Fibroblast of gingiva (primary cell): ENCODE results near the gene LMBRD1.
"Not testable (repeated sequence)": the region's sequence is repeated elsewhere in the genome, so short reads cannot be mapped to it uniquely, and the experiment has no call there.

Experiments
- DNase-seq: peaks from one replicate; pipeline ENCODE4 v3.0.0-alpha.2; 2011; ENCODE audit warnings: low read depth

The LMBRD1 gene

DNA sequence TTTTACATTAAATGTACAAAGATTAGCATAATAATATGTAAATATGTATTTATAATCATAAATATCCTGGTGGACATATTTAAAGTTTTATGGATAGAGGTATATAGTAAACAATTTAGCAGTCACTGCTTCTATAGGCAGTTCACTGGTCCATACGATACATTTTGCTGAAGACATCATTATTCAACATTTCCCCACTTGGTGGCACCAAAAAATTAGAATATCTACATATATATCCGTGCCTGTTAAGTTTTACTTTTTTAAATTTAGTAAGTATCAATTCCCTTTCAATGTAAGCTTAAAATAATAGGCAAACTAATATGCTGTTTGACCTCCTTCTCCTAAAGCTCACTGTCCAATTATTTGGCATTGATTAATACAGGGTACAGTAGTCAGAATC is 64.2 kb downstream of the LMBRD1 start:
- DNase-seq, result no peak

DNA sequence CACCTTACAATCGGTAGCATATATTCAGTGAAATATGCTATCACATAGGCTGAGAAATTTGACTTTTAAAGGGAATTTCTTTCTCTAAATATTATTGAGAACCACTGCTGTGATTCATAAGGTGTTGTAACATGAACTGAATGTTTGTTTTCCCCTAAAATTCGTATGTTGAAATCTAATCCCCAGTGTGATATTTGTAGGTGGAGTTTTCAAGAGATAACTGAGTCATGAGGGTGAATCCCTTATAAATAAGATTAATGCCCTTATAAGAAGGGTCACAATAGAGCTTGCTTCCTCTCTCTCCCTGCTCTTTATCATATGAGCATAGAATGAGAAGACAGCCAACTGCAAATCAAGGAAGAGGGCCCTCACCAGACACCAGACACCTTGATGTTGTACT is 64.8 kb downstream of the LMBRD1 start:
- DNase-seq, result peak; percentile 12

DNA sequence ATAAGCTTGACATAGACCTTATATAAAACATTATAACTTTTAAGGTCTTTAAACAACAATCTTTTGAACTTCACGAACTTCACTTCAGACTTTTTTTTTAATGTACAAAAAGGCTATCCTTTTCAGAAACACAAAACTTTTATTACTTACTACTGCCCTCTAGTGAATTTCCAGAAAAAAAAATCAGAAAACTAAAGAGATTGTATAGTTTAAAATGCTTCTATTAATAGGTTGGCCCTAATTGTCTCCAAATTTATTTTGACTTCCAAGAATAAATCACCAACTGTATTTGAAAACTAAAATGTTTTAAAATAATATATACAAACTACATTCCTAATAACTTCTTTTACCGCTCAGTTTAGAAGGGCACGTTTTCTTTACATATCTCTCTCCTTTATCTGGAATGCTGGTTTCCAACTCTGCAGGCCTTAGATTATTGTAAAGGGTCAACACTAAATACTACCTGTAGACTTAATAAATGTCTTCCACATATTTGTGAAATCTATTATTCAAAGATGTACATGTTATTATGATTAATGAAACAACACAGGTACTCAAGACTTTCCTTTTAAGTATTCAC is 66.8 kb downstream of the LMBRD1 start:
- DNase-seq, result no peak

DNA sequence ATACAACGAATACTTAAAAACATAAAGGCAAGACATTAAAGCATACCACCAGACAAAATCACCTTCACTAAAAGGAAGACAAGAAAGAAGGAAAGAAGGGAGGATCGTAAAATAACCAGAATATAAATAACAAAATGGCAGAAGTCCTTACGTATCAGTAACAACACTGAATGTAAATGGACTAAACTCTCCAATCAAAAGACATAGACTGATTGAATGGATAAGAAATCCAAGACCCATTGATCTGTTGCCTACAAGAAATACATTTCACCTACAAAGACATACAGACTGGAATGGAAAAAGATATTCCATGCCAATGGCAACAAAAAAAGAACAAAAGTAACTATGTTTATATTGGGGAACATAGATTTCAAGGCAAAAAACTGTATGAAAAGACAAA is 74.1 kb downstream of the LMBRD1 start:
- DNase-seq, result no peak

DNA sequence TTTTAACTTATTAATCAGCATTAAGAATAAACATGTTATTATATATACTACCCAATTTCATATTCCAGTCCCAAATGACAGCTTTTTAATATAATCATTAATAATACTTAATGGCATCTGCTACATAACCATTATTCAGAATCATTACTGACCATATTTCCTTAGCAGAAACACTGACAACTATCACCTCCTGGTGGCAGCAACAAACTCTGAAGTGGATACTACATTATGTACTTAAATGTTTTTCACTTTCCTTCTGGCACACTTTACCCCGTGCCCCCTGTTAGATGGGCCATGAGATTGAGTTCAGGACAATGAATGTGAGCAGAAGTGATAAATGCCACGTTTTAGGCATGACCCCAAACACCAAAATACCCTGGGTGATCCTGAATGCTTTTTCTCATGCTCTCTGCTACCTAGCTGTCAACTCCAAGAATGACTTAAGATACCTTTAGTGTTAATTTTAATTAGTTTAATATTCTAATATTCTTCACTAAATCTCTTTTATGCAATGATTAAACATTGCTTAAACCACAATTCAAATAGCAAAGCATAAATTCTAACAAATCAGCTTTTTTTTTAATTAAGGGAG is 77.1 kb downstream of the LMBRD1 start:
- peak; percentile 32 for DNase-seq

DNA sequence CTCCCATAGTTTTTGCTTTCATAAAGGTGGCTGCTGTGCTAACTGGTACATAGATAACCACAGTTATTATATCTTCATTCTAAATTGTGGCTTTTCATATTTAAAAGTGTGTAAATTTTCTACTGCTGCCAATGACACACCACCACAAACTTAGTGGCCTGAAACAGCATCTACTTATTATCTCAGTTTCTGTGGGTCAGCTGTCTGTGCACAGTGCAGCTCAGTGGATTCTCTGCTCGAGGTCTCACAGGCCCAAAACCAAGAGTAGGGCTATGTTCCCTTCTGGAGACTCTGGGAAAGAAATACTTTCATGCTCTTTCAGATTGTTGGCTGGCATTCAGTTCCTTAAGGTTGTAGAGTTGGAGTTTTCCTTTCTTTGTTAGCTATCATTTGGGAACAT is 90.1 kb downstream of the LMBRD1 start:
- DNase-seq, result no peak

DNA sequence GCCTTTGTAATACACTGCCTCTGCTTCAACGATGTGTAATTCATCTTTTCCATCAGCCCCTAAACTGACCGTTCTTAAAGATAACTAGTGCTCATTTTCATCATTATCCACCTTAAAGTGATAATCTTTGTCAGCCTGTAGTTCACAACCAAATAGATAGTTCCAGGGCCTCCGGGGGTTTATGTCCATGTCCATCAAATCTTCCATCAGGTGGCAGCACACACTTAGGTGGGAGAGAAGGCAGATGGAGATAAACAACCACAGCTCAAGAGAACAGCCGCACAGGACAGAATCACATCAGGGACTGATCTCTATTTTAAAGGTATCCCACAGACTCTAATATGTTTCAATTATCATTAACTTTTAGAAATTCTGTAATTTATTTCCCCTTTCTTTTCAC is 90.9 kb downstream of the LMBRD1 start:
- no peak for DNase-seq

DNA sequence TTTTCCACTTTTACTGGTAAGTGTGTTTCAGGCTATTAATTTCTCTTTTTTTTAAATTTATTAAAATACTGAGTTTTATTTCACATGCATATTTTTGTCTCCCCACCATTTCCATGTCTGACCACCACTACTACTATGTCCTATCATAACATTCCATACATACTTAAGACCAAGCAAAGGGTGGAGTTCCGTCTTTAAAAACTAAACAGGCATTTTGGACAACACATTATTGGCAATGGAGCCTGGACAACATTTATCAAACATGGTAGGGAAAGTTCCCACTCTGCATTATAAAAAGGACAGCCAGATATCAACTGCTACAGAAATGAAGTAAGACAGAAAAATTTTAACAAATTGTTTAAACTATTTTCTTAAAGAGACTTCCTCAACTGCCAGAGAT is 91.9 kb downstream of the LMBRD1 start:
- DNase-seq, result no peak

DNA sequence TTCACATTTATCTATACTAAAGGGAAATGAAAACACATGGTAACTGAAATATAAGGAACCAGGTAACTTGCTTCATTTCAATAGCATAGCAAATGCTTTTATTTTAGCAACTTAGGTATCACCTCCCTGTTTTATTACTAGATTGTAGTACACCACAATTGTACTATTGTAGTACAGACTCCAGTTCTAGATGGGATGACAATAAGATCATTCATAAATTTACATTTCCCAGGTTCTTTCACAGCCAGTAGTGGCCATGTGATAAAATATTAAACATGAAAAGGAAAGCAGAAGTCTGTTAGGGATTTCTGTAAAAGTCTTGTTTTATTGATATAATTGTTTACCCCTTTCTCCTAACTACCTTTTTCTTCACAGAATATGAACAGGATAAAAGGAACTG is 97.2 kb downstream of the LMBRD1 start:
- no peak for DNase-seq

DNA sequence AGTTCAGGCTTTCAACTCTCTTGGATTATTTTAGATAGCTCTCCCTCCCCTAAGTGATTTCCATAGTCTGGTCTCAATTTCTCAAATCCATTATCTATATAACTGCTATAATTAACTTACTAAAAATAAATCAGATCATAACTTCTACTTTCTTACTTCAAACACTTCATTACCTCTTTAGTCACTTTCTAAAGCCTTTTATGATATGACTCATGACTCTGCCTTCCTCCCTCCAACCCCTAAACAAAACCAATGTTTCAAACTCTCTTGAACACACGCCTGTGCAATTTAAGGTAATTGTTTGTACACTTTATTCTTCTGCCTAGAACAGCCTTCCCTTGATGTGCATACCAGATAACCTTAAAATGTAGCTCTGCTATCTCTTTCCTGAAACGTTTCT is 100.5 kb downstream of the LMBRD1 start:
- no peak for DNase-seq

DNA sequence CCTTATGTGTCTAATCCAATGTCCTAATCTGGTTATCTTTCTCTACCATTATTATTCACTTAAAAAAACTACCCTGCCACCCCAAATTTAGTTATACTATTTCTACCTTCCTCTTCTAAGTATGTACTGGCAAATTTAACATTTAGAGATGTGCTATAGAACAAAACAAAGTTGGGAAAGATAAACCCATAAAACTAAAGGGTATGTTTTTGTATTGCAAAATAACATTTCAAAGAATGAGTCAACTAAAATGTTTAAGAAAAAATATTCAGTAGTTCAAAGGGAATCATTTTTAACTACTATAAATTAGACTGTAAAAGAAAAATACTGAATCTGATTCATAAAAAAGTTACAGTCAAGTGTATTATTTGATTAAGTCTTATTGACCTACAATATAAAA is 103.0 kb downstream of the LMBRD1 start:
- peak; percentile 27 for DNase-seq

DNA sequence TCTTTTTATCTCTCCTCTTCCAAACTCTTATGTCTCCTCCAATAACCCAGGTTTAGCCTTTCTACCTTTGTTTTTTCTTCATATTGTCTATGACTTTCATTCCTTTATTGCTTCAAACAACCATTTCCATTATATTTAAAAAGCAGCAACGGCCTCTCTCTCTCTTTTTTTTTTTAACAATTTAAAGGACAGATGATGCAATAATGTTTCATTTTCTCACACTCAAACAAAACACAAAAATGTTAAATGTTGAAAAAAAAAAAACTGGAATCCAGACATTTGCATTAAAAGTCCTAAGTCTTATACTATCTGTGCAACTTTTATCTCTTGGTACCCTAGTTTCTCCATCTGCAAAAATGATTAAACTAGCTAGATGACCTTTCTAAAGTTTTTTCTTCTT is 105.8 kb downstream of the LMBRD1 start:
- DNase-seq, result no peak

DNA sequence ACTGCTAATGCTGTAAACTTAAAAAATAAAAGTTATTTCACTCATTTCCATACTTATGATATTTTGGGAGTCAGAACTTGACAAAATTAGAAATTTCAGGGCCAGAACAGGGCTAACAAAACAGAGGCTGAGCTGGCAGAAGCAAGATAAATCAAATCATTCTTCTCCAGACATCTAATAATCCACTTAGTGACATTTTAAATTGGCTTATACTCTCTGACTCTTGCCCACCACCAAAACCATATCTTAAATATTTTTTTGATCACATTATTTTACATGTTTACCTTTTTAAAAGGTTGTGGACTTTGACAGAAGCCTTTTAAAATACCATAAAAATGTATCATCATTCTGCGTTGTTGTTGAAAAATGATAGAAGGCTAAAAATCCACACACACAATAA is 116.5 kb downstream of the LMBRD1 start:
- no peak for DNase-seq

DNA sequence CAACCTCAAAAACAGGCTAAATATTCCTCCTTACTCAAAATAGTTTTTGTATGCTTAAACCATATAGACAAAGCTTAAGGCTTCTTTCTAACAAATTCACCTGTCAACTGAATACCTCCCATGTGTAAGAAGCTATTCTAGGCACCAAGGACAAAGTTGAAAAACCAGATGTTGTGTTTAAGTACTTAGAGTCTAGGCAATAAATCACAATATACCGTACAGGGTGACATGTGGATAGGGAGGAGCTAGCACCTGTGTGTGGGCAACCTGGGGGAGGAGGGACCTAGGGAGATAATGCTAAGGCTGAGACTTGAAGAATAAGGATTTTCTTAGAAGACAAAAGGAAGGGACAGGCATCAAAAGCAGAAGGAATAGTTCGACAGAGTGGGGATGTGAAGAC is 123.5 kb downstream of the LMBRD1 start:
- DNase-seq, result no peak

DNA sequence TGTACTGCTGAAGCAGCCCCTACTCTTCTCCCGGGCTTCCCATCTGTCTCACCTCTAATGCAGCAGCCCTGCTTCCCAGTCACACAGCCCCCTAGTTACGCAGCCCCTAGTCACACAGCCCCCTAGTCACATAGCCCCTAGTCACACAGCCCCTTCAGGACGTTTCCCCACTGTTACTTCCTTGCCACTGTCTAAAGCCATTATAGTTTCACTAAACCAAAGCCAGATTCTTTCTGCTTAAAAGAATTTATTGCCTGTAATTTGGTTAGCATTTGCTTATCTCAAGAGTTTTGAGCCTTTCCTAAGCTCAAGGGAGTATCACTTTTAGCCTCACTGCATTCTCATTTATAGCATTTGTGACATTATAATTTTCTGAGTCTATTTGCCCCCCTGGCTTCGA is 127.9 kb downstream of the LMBRD1 start:
- no peak for DNase-seq

DNA sequence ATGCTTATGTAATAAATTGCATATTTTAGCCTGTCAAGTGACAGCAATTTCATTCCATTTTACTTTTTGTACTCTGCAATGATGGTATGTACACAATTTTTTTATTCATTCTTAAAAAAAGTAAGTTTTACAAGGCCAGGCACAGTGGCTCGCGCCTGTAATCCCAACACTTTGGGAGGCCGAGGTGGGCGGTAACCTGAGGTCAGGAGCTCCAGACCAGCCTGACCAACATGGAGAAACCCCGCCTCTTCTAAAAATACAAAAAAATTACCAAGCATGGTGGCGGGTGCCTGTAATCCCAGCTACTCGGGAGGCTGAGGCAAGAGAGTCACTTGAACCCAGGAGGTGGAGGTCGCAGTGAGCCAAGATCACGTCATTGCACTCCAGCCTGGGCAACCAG is 130.0 kb downstream of the LMBRD1 start:
- DNase-seq, result not testable (repeated sequence)

DNA sequence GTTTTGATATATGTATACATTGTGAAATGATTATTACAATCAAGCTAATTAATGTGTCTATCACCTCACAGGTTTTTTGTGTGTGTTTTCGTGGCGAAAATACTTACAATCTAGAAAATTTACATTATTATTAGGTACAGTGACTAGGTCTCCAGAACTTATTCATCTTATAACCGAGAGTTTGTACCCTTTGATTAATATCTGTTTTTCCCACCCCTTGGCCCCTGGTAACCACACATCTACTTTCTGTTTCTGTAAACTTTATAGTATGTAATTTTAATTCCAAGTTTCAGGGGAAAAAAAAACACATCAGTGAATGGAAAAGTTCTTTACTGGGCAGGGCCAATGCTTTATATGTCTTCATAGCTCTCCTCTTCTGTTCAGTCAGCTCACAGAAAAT is 131.4 kb downstream of the LMBRD1 start:
- DNase-seq, result no peak

DNA sequence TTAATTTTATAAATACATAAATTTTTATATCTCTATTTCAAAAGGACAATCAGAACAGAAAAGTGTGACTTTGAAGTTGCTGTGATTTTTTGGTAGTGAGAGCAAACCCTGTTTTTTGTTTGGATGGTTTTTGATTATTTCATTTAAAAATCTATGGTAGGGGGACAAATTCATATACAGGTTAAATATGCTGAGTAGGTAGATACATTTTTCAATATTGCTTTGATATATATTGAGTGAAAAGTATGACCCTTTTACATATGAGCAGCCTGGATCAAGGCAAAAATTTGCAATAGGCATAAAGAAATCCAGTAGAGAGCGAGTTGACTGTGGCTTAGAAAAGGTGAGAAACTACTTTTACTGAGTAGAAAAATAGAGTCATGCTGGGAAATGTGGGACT is 132.3 kb downstream of the LMBRD1 start:
- no peak for DNase-seq

DNA sequence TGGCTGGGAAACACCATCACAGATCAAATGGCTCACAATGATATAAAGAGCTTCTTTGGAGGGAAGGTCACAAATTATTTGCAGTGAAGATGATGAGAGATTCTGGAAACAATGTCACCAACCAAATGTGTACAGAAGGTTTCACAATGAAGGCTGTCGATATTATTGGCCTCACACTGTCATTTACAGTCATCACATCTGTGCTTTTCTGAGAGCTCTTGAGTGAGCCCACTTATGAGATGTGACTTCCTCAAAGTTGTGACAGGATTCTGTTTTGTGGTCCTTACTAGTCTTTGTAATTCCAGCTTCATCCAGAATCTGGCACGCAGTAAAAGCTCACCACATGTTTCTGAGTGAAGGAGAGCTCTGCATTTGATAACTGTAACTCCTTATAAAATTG is 133.6 kb downstream of the LMBRD1 start:
- no peak for DNase-seq

DNA sequence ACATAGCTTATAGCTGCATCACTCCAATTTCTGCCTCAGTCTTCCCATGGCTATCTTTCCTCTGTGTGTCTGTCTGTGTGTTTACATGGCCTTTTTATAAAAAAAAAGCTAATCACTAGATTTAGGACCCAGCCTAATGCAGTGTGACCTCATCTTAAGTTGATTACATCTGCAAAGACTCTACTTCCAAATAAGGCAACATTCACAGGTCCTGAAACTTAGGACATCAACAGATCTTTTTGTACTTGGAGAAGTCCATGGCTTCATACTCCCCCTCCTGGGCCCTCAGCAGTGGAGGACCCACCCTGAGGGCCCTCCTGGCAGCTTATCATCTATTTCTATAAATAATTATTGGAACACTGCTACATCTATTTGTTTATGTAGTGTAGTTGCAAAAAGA is 146.1 kb downstream of the LMBRD1 start:
- DNase-seq, result no peak

DNA sequence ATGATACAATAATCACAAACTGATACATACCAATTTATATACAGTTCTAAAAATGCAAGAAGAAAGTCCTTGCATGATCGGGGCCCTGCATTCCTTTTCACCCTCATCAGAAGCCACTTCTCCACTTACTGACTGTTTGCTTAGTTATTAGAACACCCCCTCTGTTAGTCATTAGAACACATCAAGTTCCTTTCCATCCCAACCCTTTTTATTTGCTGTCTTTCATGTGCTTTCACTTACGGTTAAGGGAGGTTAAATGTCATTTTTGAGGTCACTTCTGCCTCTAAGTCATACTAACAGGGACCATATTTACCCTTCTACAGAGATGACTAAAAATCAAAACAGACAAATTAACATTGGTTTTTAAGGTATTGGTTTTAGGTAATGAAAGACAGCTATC is 149.1 kb downstream of the LMBRD1 start:
- no peak for DNase-seq

DNA sequence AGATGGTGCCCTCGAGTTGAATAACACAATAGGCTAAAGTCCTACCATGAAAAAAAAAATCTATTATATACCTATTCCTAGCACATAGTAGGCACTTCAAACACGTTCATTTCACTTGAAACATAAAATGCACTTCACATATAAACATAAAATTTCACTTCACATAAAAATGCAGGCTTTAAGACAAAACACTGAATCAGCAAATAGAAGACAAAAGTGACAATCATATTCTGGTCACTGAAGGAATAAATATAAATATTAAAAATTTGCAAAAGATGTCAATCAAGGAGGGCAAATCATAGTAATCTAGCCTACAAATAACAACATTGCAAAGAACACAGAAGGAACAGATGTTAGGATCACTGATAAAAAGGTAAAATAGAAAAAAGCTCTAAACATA is 153.1 kb downstream of the LMBRD1 start:
- DNase-seq, result no peak

DNA sequence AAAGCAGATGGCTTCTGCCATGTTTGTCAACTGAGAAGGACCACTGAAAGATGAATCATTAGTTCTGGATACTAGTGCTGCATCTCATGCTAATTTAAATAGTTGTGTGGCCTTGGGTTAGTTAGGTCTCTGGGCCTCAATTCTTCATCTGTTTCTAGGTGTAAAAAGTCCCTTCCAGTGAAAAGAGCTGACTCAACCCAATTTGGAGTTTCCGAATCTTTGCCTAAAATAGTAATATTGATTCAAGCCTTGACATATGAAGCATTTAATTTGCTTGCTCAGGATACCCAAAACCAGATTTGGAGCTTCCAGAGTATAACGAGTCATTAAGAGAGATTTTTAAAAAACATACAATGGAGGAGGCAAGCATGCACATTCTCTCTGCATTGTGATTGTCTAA is 163.9 kb downstream of the LMBRD1 start:
- DNase-seq, result no peak

DNA sequence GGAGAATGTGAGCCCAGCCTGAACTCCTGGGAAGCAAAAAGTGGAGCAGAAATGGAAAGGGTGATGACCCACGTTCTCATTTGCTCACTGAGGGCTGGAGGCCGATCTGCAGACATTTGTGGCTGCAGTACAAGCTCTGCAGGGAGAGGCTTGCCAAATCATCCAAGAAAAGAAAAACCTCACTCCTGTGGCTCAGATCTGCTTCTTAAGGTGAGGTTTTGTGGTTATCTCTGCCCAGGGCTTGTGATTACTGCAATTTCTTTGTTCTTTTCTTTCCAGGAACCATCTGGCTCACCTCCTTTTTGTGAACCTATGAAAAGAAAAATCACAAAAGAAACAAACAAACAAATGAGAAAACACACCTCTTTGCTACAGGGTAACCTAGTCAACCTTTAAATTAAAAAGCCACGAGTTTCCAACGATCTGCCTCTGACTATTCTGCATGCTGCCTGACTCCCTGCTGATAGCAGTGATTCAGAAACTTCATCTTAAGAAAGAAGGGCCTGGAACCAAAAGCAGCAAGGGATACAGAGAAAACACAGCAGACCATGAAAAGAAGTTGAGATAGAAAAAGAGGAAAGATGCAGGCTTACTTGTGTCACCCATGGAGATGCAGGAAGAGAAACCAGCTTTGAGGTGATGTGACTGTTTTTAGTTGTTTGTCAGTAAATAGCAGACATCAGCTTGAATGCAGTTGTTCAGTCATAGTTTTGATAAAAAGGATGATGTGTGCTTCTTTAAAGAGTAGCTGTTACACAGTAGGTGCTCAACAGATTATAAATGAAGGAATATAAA is 165.1 kb downstream of the LMBRD1 start:
- DNase-seq, result no peak
